A549 (cell line): Measurements from ENCODE around the gene GXYLT2. TPM values are rescaled to one million over a fixed set of nuclear protein-coding genes. Genes with fewer than 3 reads are reported as not detected.

Experiments used
- ATAC-seq, 2 experiments: fragments of 200-7000 bp in 1 of 2; fragments of >200 bp in 1 of 2; cut with Nextera tagmentation in 1 of 2; cut with Tn5 transposase in 1 of 2; 3 replicates each; pipeline versions ENCODE4 v1.8.0 to v1.9.1; 2018 to 2020; ENCODE audit warnings: mild to moderate bottlenecking in 1 of 2, moderate library complexity in 1 of 2
- CTCF ChIA-PET: fragments of 300-600 bp; sonication (Branson Sonifier 250); formaldehyde crosslinking; extraction: SDS; loops from one replicate; lab custom pipeline; 2021; ENCODE audit warnings: antibody characterized with exemption, inconsistent platforms; lab: Yijun Ruan, JAX
- POLR2A ChIA-PET: fragments of 350-600 bp; formaldehyde crosslinking; extraction: SDS; loops from one replicate; lab custom pipeline; 2021; ENCODE audit warnings: antibody characterized with exemption, inconsistent platforms; lab: Yijun Ruan, JAX
- DNase-seq, 2 experiments: peaks; one replicate each; pipeline versions ENCODE4 v3.0.0 to v3.0.0-alpha.2; 2011 to 2016; ENCODE audit warnings: low read depth in 1 of 2, low spot score in 1 of 2
- FAIRE-seq: peaks from 2 replicates; lab custom pipeline; 2011; peaks lifted over from hg19 to GRCh38; lab: Jason Lieb, UNC
- H3K27ac ChIP-seq, 2 experiments: fragments of >200 bp; sonication (Bioruptor Twin); formaldehyde crosslinking; 3 replicates each; pipeline ENCODE4 v1.5.1; 2016 to 2017
- H3K4me1 ChIP-seq: fragments of >200 bp; sonication (Bioruptor Twin); formaldehyde crosslinking; 3 replicates; pipeline ENCODE4 v1.6.1; 2016
- H3K4me2 ChIP-seq: fragments of >200 bp; sonication (Bioruptor Twin); formaldehyde crosslinking; 3 replicates; pipeline ENCODE4 v1.6.1; 2016
- H3K4me3 ChIP-seq: fragments of >200 bp; sonication (Bioruptor Twin); formaldehyde crosslinking; 3 replicates; pipeline ENCODE4 v1.5.1; 2016
- H3K9me3 ChIP-seq: fragments of >200 bp; sonication (Bioruptor Twin); formaldehyde crosslinking; 3 replicates; pipeline ENCODE4 v1.6.1; 2016
- ATOH8 ChIP-seq: fragments of 250-450 bp; sonication (Bioruptor Pico); IDR thresholded peaks from 2 replicates; pipeline ENCODE4 v1.5.0; 2020; ENCODE audit warnings: low read depth, mild to moderate bottlenecking, moderate library complexity
- BCL3 ChIP-seq: fragments of >200 bp; sonication (Bioruptor Twin); formaldehyde crosslinking; IDR thresholded peaks from 3 replicates; pipeline ENCODE4 v1.6.1; 2016
- BHLHE40 ChIP-seq: IDR thresholded peaks from 2 replicates; pipeline ENCODE4 v1.6.1; 2012; ENCODE audit warnings: low read depth, low read length, inconsistent platforms
- CTCF ChIP-seq: fragments of >200 bp; sonication (Bioruptor Twin); formaldehyde crosslinking; IDR thresholded peaks from 3 replicates; pipeline ENCODE4 v1.5.1; 2016
- EHF ChIP-seq: fragments of 250-450 bp; sonication (Bioruptor Pico); IDR thresholded peaks from 2 replicates; pipeline ENCODE4 v1.5.0; 2020; ENCODE audit warnings: mild to moderate bottlenecking
- FOSL2 ChIP-seq, 2 experiments: fragments of 450-650 bp in 1 of 2; fragments of >200 bp in 1 of 2; sonication (Bioruptor Twin) in 1 of 2; formaldehyde crosslinking; IDR thresholded peaks; 2 replicates each; pipeline versions ENCODE4 v1.5.0 to v1.6.1; 2016 to 2020; ENCODE audit warnings: mild to moderate bottlenecking in 1 of 2, moderate library complexity in 1 of 2
- FOXS1 ChIP-seq: fragments of 250-450 bp; sonication (Bioruptor Pico); IDR thresholded peaks from 2 replicates; pipeline ENCODE4 v1.5.0; 2020; ENCODE audit warnings: mild to moderate bottlenecking, moderate library complexity
- HOXA7 ChIP-seq: fragments of 250-450 bp; sonication (Bioruptor Pico); IDR thresholded peaks from 2 replicates; pipeline ENCODE4 v1.5.0; 2020; ENCODE audit warnings: mild to moderate bottlenecking, moderate library complexity
- HOXB13 ChIP-seq: fragments of 250-450 bp; sonication (Bioruptor Pico); IDR thresholded peaks from 2 replicates; pipeline ENCODE4 v1.5.0; 2020; ENCODE audit warnings: low read depth, mild to moderate bottlenecking, moderate library complexity
- JUN ChIP-seq, 2 experiments: fragments of >200 bp; sonication (Bioruptor Twin); formaldehyde crosslinking; IDR thresholded peaks; 2 replicates in 1 of 2; 3 replicates in 1 of 2; pipeline ENCODE4 v1.6.1; 2016 to 2017
- KDM1A ChIP-seq: fragments of 200-600 bp; sonication (generic); IDR thresholded peaks from 2 replicates; pipeline ENCODE4 v1.6.1; 2016; ENCODE audit warnings: low read depth, mild to moderate bottlenecking
- MAFK ChIP-seq: fragments of 450-650 bp; IDR thresholded peaks from 2 replicates; pipeline ENCODE4 v1.6.1; 2014; ENCODE audit not compliant: partially characterized antibody
- MAX ChIP-seq: IDR thresholded peaks from 2 replicates; pipeline ENCODE4 v1.6.1; 2012
- RARB ChIP-seq: fragments of 250-450 bp; sonication (Bioruptor Pico); IDR thresholded peaks from 2 replicates; pipeline ENCODE4 v1.8.0; 2021; ENCODE audit warnings: mild to moderate bottlenecking, moderate library complexity
- RCOR1 ChIP-seq: fragments of 150-350 bp; IDR thresholded peaks from 2 replicates; pipeline ENCODE4 v1.6.1; 2014; ENCODE audit warnings: antibody characterized with exemption, low read length, low read depth
- RNF2 ChIP-seq: fragments of 200-600 bp; sonication (generic); IDR thresholded peaks from 2 replicates; pipeline ENCODE4 v1.6.1; 2016; ENCODE audit warnings: low read depth, mild to moderate bottlenecking, antibody characterized with exemption, moderate library complexity, borderline replicate concordance
- ZC3H11A ChIP-seq: fragments of 450-650 bp; IDR thresholded peaks from 2 replicates; pipeline ENCODE4 v1.6.1; 2014; ENCODE audit warnings: antibody characterized with exemption, mild to moderate bottlenecking
- ZFP36 ChIP-seq: fragments of 450-650 bp; IDR thresholded peaks from 2 replicates; pipeline ENCODE4 v1.6.1; 2014; ENCODE audit warnings: borderline replicate concordance; ENCODE audit not compliant: partially characterized antibody
- ZNF302 ChIP-seq: fragments of 250-450 bp; sonication (Bioruptor Pico); IDR thresholded peaks from 2 replicates; pipeline ENCODE4 v1.9.0; 2021; ENCODE audit warnings: inconsistent platforms, mild to moderate bottlenecking, moderate library complexity
- WGBS: methylation state at CpG from one replicate; pipeline ENCODE4 v1.1.6; 2017; ENCODE audit errors: missing lambda C conversion rate; 5-methylcytosine and 5-hydroxymethylcytosine counted together
- polyA plus RNA-seq, 4 experiments: library from polyadenylated mRNA; depleted of rRNA in 3 of 4; stranded (reverse); fragments of >200 nt; fragmentation: RNase III in 1 of 4; extraction: RNeasy Plus Mini Kit Qiagen cat#74134 plus additional on column Dnase treatment in 1 of 4; gene quantifications; 2 replicates in 3 of 4; 3 replicates in 1 of 4; pipeline ENCODE4 v1.2.3, GENCODE V29; 2011 to 2017

GXYLT2 gene
- polyA plus RNA-seq, 2 of the 4 experiments (the other 2 are of a cell fraction) = 1.9 to 3.3 TPM

GRCh38 chr3:72847751-72848702 lies 39.8 kb upstream of the GXYLT2 start, which contains the start of gene SHQ1 (continued):
- peak; percentile 94; the same call in 1 of the 2 replicates for TF ChIP-seq RNF2
- no peak for TF ChIP-seq EHF (CRISPR knock-in tag)
- TF ChIP-seq FOSL2 (IDR thresholded peaks at IDR 0.05) = no peak
- no peak for TF ChIP-seq FOSL2 (CRISPR knock-in tag; IDR thresholded peaks at IDR 0.05)
- TF ChIP-seq ATOH8 = 0 out of 2 replicates have a peak, but pooled peaks have one; percentile 62
- no peak for TF ChIP-seq KDM1A
- TF ChIP-seq ZFP36 = no peak
- TF ChIP-seq ZC3H11A = no peak
- TF ChIP-seq BCL3 = 0 out of 3 replicates have a peak, but pooled peaks have one; percentile 54
- TF ChIP-seq RCOR1 = no peak
- TF ChIP-seq JUN (IDR thresholded peaks at IDR 0.05) = peak in 1 of 2 experiments; percentile 61; a peak in 2 of 5 replicates
- TF ChIP-seq FOXS1 (CRISPR knock-in tag) = peak; percentile 58; the same call in 1 of the 2 replicates
- TF ChIP-seq BHLHE40 = no peak

- FAIRE-seq = no peak
These were observed 39.2 kb upstream of the GXYLT2 start for GRCh38 chr3:72848703-72849081.

More at GRCh38 chr3:72848703-72849081, 39.2 kb upstream of the GXYLT2 start:
- no peak for DNase-seq
- TF ChIP-seq MAX (no peak), RARB (CRISPR knock-in tag) (no peak), ZNF302 (CRISPR knock-in tag) (no peak), CTCF (no peak), MAFK (no peak), HOXA7 (CRISPR knock-in tag) (no peak), HOXB13 (CRISPR knock-in tag) (no peak)
- POLR2A ChIA-PET = no interaction called here
- Histone ChIP-seq H3K4me1 (peaks cover 31% of the 10 kb centered on the region), H3K4me3 (peak overlapping the region; percentile 80), H3K4me2 (peak overlapping the region; percentile 99), H3K9me3 (no peaks in the 10 kb centered on the region), H3K27ac (no peak overlapping the region)
- 2% methylated on average over 11 of the region's 11 CpGs for WGBS
- CTCF ChIA-PET = interaction anchor here (0.6 to 8.4 kb wide), 6 partner anchors 27 to 973 kb away, joined by 3 to 117 read pairs (median 4); partner anchors contain the start of gene GXYLT2
- peak; percentile 17 to 34 for ATAC-seq
